WTC11 (cell line): ENCODE data around the gene ITGA2. TPM values are rescaled to one million over a fixed set of nuclear protein-coding genes. Genes with fewer than 3 reads are reported as not detected.

Experiments used
- ATAC-seq: fragments of 200-7000 bp; cut with Tn5 transposase; 2 replicates; pipeline ENCODE4 v1.10.0; 2021; ENCODE audit warnings: mild to moderate bottlenecking, moderate library complexity
- CTCF ChIA-PET: fragments of 300-600 bp; sonication (Branson Sonifier 250); formaldehyde crosslinking; loops from one replicate; lab custom pipeline; 2021; ENCODE audit warnings: antibody characterized with exemption; lab: Charles Lee
- POLR2A ChIA-PET: fragments of 350-600 bp; sonication (Branson Sonifier 250); formaldehyde crosslinking; loops from one replicate; lab custom pipeline; 2021; ENCODE audit warnings: antibody characterized with exemption; lab: Charles Lee
- DNase-seq: peaks from one replicate; pipeline ENCODE4 v3.0.0; 2021; ENCODE audit warnings: low spot score
- H3K27ac Mint-ChIP-seq: 2 replicates; pipeline ENCODE4 v1.8.0; 2021; ENCODE audit warnings: mixed read lengths
- H3K27me3 Mint-ChIP-seq: 2 replicates; pipeline ENCODE4 v1.8.0; 2021; ENCODE audit warnings: low read depth, mild to moderate bottlenecking, moderate library complexity, mixed read lengths
- H3K36me3 Mint-ChIP-seq: 2 replicates; pipeline ENCODE4 v1.8.0; 2021; ENCODE audit warnings: mixed read lengths
- H3K4me1 Mint-ChIP-seq: 2 replicates; pipeline ENCODE4 v1.8.0; 2022; ENCODE audit warnings: mixed read lengths
- H3K4me3 Mint-ChIP-seq: 2 replicates; pipeline ENCODE4 v1.8.0; 2021; ENCODE audit warnings: mild to moderate bottlenecking, moderate library complexity, mixed read lengths
- H3K9me3 Mint-ChIP-seq: 2 replicates; pipeline ENCODE4 v1.8.0; 2021; ENCODE audit warnings: mixed read lengths
- AFF4 ChIP-seq: sonication (generic); formaldehyde crosslinking; IDR thresholded peaks from 2 replicates; pipeline ENCODE4 v1.8.1; 2023; ENCODE audit warnings: mild to moderate bottlenecking, missing genetic modification reagents, borderline replicate concordance
- E2F4 ChIP-seq: sonication (generic); formaldehyde crosslinking; IDR thresholded peaks from 2 replicates; pipeline ENCODE4 v1.8.1; 2022; ENCODE audit warnings: low read depth, mild to moderate bottlenecking, moderate library complexity, missing genetic modification reagents, borderline replicate concordance
- ELF4 ChIP-seq: sonication (generic); formaldehyde crosslinking; IDR thresholded peaks from 2 replicates; pipeline ENCODE4 v1.8.1; 2022; ENCODE audit warnings: low read depth, mild to moderate bottlenecking, moderate library complexity, missing genetic modification reagents
- ESRRA ChIP-seq: sonication (generic); formaldehyde crosslinking; IDR thresholded peaks from 2 replicates; pipeline ENCODE4 v1.8.1; 2022; ENCODE audit warnings: mild to moderate bottlenecking, missing genetic modification reagents, borderline replicate concordance
- FOXJ3 ChIP-seq: sonication (generic); formaldehyde crosslinking; IDR thresholded peaks from 2 replicates; pipeline ENCODE4 v1.9.0; 2021; ENCODE audit warnings: missing genetic modification reagents, mild to moderate bottlenecking, borderline replicate concordance
- FOXK1 ChIP-seq: sonication (generic); formaldehyde crosslinking; IDR thresholded peaks from 2 replicates; pipeline ENCODE4 v1.8.0; 2022; ENCODE audit warnings: mild to moderate bottlenecking, moderate library complexity, missing genetic modification reagents
- FOXP1 ChIP-seq: sonication (generic); formaldehyde crosslinking; IDR thresholded peaks from 2 replicates; pipeline ENCODE4 v1.8.0; 2022; ENCODE audit warnings: missing genetic modification reagents, mild to moderate bottlenecking, moderate library complexity, borderline replicate concordance
- GTF2I ChIP-seq: fragments of 250-450 bp; sonication (Bioruptor Pico); conservative IDR thresholded peaks from 2 replicates; pipeline ENCODE4 v1.4.0; 2021; ENCODE audit warnings: mild to moderate bottlenecking
- IRF1 ChIP-seq: sonication (generic); formaldehyde crosslinking; IDR thresholded peaks from 2 replicates; pipeline ENCODE4 v1.8.0; 2023; ENCODE audit warnings: missing genetic modification reagents
- JUN ChIP-seq: sonication (generic); formaldehyde crosslinking; IDR thresholded peaks from 2 replicates; pipeline ENCODE4 v1.8.0; 2023; ENCODE audit warnings: mild to moderate bottlenecking, missing genetic modification reagents
- MXD4 ChIP-seq: fragments of 250-450 bp; sonication (Bioruptor Pico); IDR thresholded peaks from 2 replicates; pipeline ENCODE4 v1.8.0; 2021; ENCODE audit warnings: mild to moderate bottlenecking, moderate library complexity, borderline replicate concordance
- MYBL2 ChIP-seq: sonication (generic); formaldehyde crosslinking; IDR thresholded peaks from 2 replicates; pipeline ENCODE4 v1.8.1; 2023; ENCODE audit warnings: mild to moderate bottlenecking, moderate library complexity, missing genetic modification reagents
- NR1H2 ChIP-seq: sonication (generic); formaldehyde crosslinking; IDR thresholded peaks from 2 replicates; pipeline ENCODE4 v1.9.0; 2021; ENCODE audit warnings: mild to moderate bottlenecking, moderate library complexity, missing genetic modification reagents
- OVOL2 ChIP-seq: fragments of 250-450 bp; sonication (Bioruptor Pico); IDR thresholded peaks from 2 replicates; pipeline ENCODE4 v1.9.0; 2021; ENCODE audit warnings: mild to moderate bottlenecking, borderline replicate concordance
- SP1 ChIP-seq: sonication (generic); formaldehyde crosslinking; conservative IDR thresholded peaks from 2 replicates; pipeline ENCODE4 v1.8.1; 2022; ENCODE audit warnings: missing genetic modification reagents
- ZNF263 ChIP-seq: sonication (generic); formaldehyde crosslinking; IDR thresholded peaks from 2 replicates; pipeline ENCODE4 v1.8.1; 2022; ENCODE audit warnings: low read depth, mild to moderate bottlenecking, moderate library complexity, missing genetic modification reagents
- total RNA-seq: library from RNA; stranded (reverse); gene quantifications from 3 replicates; pipeline ENCODE4 v1.2.3, GENCODE V29; 2021
- TF ChIP-seq, protein P1 (sequence below): sonication (generic); formaldehyde crosslinking; IDR thresholded peaks from 2 replicates; pipeline ENCODE4 v1.8.1; 2023; ENCODE audit warnings: mild to moderate bottlenecking, moderate library complexity, missing genetic modification reagents
- TF ChIP-seq, protein P2 (sequence below): sonication (generic); formaldehyde crosslinking; IDR thresholded peaks from 2 replicates; pipeline ENCODE4 v1.8.0; 2022; ENCODE audit warnings: mild to moderate bottlenecking, missing genetic modification reagents
- TF ChIP-seq, protein P3 (sequence below): sonication (generic); formaldehyde crosslinking; IDR thresholded peaks from 2 replicates; pipeline ENCODE4 v1.8.0; 2022; ENCODE audit warnings: mild to moderate bottlenecking, missing genetic modification reagents
- TF ChIP-seq, protein P4 (sequence below): fragments of 250-450 bp; sonication (Bioruptor Pico); IDR thresholded peaks from 2 replicates; pipeline ENCODE4 v1.9.0; 2021; ENCODE audit warnings: moderate library complexity, mild to moderate bottlenecking, inconsistent platforms, borderline replicate concordance
- TF ChIP-seq, protein P5 (sequence below): sonication (generic); formaldehyde crosslinking; IDR thresholded peaks from 2 replicates; pipeline ENCODE4 v1.8.0; 2023; ENCODE audit warnings: missing genetic modification reagents, mild to moderate bottlenecking, borderline replicate concordance

The ITGA2 gene
- total RNA-seq, 1 experiment from 2014 or later, result 5.5 TPM

DNA sequence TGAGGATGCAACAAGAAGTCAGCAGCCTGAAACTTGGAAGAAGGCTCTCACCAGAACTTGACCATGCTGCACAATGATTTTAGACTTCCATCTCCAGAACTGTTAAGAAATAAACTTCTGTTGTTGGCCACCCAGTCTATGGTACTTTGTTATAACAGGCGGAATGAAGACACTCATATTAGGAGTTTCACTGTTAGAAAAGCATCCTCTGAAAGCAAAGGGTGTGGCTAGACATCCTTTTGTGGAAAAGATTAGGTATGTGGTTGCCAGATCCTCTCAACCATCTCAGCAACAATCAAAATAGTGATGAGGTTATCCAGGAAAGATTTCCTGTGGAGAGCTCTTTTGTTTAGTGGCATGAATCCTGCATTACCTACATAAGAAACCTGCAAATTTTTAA lies 20.7 kb downstream of the ITGA2 start:
- ChIA-PET POLR2A (no interaction called here), CTCF (interaction anchor here (1.7 kb wide), 1 partner anchor 26 kb away, joined by 5 read pairs; no protein-coding TSS in a partner anchor)
- Mint-ChIP-seq H3K4me3 (no peak overlapping the region), H3K27me3 (no peaks in the 10 kb centered on the region), H3K9me3 (peaks cover 11% of the 10 kb centered on the region; the same call in 1 of the 2 replicates), H3K27ac (no peak overlapping the region), H3K4me1 (peaks cover 6% of the 10 kb centered on the region; the same call in 1 of the 2 replicates), H3K36me3 (no peaks in the 10 kb centered on the region)
- no peak for TF ChIP-seq ELF4 (CRISPR knock-in tag)
- TF ChIP-seq MYBL2, result no peak
- no peak for TF ChIP-seq ZNF263 (CRISPR knock-in tag)
- no peak for TF ChIP-seq FOXJ3 (CRISPR knock-in tag)
- no peak for TF ChIP-seq FOXK1 (CRISPR knock-in tag)
- no peak for TF ChIP-seq IRF1 (CRISPR knock-in tag)
- no peak for TF ChIP-seq E2F4 (CRISPR knock-in tag)
- no peak for TF ChIP-seq GTF2I (CRISPR knock-in tag)
- no peak for TF ChIP-seq FOXP1
- ATAC-seq, result no peak
- no peak for DNase-seq

GRCh38 chr5:53010814-53011213 lies 21.7 kb downstream of the ITGA2 start:
- ChIA-PET POLR2A (no interaction called here), CTCF (no interaction called here)
- Mint-ChIP-seq H3K27me3 (no peaks in the 10 kb centered on the region), H3K9me3 (peaks cover 20% of the 10 kb centered on the region), H3K4me1 (peaks cover 6% of the 10 kb centered on the region; the same call in 1 of the 2 replicates), H3K27ac (no peak overlapping the region), H3K36me3 (no peaks in the 10 kb centered on the region), H3K4me3 (no peak overlapping the region)
- ATAC-seq (0 out of 2 replicates have a peak, but pooled peaks have one; percentile 16), DNase-seq (no peak)
- TF ChIP-seq, protein P1, sequence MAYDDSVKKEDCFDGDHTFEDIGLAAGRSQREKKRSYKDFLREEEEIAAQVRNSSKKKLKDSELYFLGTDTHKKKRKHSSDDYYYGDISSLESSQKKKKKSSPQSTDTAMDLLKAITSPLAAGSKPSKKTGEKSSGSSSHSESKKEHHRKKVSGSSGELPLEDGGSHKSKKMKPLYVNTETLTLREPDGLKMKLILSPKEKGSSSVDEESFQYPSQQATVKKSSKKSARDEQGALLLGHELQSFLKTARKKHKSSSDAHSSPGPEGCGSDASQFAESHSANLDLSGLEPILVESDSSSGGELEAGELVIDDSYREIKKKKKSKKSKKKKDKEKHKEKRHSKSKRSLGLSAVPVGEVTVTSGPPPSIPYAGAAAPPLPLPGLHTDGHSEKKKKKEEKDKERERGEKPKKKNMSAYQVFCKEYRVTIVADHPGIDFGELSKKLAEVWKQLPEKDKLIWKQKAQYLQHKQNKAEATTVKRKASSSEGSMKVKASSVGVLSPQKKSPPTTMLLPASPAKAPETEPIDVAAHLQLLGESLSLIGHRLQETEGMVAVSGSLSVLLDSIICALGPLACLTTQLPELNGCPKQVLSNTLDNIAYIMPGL (CRISPR knock-in tag), result no peak
- TF ChIP-seq OVOL2 (CRISPR knock-in tag) (no peak), ESRRA (CRISPR knock-in tag) (no peak), AFF4 (no peak), MXD4 (no peak), JUN (CRISPR knock-in tag) (no peak), NR1H2 (CRISPR knock-in tag) (no peak), SP1 (CRISPR knock-in tag) (no peak)
- TF ChIP-seq, protein P2, sequence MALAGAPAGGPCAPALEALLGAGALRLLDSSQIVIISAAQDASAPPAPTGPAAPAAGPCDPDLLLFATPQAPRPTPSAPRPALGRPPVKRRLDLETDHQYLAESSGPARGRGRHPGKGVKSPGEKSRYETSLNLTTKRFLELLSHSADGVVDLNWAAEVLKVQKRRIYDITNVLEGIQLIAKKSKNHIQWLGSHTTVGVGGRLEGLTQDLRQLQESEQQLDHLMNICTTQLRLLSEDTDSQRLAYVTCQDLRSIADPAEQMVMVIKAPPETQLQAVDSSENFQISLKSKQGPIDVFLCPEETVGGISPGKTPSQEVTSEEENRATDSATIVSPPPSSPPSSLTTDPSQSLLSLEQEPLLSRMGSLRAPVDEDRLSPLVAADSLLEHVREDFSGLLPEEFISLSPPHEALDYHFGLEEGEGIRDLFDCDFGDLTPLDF (CRISPR knock-in tag), result no peak
- TF ChIP-seq, protein P3, sequence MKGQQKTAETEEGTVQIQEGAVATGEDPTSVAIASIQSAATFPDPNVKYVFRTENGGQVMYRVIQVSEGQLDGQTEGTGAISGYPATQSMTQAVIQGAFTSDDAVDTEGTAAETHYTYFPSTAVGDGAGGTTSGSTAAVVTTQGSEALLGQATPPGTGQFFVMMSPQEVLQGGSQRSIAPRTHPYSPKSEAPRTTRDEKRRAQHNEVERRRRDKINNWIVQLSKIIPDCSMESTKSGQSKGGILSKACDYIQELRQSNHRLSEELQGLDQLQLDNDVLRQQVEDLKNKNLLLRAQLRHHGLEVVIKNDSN (CRISPR knock-in tag), result no peak
- TF ChIP-seq, protein P4, sequence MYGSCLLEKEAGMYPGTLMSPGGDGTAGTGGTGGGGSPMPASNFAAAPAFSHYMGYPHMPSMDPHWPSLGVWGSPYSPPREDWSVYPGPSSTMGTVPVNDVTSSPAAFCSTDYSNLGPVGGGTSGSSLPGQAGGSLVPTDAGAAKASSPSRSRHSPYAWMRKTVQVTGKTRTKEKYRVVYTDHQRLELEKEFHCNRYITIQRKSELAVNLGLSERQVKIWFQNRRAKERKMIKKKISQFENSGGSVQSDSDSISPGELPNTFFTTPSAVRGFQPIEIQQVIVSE, result no peak
- TF ChIP-seq, protein P5, sequence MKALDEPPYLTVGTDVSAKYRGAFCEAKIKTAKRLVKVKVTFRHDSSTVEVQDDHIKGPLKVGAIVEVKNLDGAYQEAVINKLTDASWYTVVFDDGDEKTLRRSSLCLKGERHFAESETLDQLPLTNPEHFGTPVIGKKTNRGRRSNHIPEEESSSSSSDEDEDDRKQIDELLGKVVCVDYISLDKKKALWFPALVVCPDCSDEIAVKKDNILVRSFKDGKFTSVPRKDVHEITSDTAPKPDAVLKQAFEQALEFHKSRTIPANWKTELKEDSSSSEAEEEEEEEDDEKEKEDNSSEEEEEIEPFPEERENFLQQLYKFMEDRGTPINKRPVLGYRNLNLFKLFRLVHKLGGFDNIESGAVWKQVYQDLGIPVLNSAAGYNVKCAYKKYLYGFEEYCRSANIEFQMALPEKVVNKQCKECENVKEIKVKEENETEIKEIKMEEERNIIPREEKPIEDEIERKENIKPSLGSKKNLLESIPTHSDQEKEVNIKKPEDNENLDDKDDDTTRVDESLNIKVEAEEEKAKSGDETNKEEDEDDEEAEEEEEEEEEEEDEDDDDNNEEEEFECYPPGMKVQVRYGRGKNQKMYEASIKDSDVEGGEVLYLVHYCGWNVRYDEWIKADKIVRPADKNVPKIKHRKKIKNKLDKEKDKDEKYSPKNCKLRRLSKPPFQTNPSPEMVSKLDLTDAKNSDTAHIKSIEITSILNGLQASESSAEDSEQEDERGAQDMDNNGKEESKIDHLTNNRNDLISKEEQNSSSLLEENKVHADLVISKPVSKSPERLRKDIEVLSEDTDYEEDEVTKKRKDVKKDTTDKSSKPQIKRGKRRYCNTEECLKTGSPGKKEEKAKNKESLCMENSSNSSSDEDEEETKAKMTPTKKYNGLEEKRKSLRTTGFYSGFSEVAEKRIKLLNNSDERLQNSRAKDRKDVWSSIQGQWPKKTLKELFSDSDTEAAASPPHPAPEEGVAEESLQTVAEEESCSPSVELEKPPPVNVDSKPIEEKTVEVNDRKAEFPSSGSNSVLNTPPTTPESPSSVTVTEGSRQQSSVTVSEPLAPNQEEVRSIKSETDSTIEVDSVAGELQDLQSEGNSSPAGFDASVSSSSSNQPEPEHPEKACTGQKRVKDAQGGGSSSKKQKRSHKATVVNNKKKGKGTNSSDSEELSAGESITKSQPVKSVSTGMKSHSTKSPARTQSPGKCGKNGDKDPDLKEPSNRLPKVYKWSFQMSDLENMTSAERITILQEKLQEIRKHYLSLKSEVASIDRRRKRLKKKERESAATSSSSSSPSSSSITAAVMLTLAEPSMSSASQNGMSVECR, result no peak
